NCI-H69 (cell line): Measurements from ENCODE around the gene ANXA10.
"Not testable (repeated sequence)": the region's sequence is repeated elsewhere in the genome, so short reads cannot be mapped to it uniquely, and the experiment has no call there.

Experiments used
- DNase-seq: peaks from one replicate; lab custom pipeline; 2025; lab: John Stamatoyannopoulos, UW

The ANXA10 gene

DNA sequence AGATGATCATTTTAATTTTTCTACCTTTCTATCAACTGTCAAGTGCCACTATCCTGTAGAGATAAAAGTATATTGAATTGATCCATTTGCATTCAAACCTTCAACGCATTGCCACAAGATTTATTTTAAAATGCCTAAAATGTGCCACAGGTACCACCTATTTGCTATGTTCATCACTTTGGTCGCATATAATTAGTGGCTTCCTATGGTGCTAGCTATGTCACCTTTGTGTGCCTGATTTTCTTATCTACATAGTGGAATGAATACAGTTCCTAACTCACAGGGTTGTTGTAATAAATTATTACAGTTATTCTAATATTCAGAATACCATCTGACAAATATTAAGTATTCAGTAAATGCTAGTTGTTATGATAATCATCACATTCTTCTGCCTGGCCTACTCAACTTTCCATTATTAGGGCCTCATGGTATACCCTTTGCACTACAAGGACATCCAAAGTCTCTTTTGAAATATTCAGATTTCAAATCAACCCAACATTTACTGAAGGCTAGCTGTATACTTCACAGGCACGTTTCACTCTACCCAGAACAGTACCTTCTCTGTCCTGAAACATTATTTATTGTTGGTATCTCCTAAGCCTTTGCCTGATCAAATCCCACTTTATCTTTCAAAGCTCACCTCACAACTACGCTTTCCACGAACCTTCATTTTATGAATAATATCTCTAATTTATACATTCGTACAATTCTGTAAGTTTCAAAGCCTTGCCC, 62.4 kb downstream of the ANXA10 start:
- no peak for DNase-seq

DNA sequence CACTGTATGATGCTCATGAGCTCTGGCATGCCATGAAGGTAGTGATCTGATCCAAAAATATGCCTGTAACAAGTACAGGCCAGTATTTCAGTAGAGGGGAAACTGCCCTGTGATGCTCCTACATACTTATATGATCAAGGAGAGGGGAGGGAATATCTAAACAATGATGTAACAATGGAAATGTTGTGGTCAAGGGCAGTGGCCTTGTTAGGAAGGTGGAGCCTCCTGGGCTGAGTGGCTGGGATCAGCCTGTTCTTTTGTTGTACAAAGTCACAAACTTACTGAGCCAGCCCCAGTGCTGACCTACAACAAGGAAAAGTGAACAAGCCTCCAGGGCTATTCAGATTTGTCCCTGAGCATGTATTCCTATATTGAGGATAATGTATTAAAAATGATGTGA, 70.3 kb downstream of the ANXA10 start:
- DNase-seq: no peak

DNA sequence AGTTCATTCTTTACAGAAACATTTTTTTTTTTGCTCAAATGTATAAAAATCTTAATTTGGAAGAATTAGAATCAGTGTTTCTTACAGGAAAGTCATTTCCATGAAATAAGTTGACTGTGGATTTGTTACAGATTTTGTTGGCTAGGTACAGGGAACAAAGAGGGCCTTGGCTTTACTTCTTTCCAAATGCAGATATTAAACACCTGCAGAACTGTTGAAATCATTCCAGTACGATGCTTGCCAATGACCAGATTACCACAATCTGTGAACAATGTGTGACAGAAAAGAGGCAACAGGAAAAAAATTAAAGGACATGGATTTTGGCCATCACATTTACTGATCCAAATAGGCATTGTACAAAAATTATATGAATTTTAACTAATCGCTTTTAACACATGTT, 70.8 kb downstream of the ANXA10 start:
- DNase-seq: no peak

DNA sequence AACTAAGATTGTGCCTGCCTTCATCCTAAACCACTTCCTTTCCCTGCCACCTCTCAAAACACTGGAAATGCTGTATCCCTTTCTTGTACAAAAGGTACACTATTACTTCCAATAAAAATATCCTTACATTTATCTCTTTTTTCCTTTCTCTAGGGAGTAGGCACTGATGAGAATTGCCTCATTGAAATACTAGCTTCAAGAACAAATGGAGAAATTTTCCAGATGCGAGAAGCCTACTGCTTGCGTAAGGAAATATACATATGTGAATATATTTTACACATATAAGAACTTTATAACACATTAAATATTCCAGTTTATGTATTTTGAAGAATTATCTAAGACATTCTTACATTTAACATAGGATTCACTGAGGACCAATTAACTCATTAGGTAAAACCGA, 71.7 kb downstream of the ANXA10 start:
- no peak for DNase-seq

DNA sequence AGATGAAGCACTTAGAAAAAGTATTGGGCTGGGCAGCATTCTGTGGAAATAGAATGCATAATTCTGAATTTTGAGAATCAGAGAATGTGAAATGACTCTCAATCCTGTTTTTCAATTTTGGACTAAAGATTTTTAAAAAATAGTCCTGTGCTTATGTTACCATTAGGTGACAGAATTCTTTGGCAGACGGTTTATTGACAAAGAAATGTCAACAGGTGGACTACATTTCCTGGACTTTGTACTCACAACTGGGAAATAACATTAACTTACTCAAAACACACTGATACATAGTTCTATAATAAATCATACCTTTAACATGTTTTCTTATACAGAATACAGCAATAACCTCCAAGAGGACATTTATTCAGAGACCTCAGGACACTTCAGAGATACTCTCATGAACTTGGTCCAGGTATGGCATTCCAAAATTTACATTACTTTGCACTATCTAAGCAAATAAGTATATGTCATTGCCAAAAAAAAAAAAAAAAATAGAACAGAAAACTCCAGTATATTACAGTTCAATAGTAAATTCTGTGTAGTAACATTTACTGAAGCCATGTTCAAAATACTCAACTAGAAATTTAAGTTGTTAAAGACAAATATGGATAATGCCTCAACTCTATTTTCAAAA, 72.7 kb downstream of the ANXA10 start:
- peak; percentile 5 for DNase-seq

DNA sequence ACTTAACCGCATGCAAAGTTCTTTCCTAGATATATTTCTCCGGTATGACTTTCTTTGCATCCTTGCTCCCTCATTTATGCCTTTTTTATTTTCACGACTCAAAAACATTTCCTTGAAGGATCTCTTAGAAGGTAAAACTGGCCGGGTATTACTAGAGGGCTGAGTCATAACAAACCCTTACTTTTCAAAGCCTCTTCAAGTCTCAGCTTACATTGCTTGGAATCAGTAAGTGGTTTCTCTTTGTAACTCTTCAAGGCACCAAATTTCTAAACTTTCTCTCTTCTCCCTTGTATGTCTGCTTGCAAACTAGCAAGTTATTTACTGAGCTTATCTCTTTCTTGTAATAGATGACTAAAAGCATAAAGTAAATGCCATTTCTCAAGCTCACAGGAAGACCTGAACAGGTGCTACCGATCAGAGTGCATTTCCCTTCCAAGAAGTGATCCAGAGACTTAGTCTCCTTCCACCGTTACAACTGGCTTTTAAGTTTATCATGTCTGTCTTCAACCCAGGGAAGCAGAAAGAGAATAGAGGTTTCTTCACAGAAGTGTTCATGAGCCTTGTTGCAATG, 75.5 kb downstream of the ANXA10 start:
- no peak for DNase-seq

DNA sequence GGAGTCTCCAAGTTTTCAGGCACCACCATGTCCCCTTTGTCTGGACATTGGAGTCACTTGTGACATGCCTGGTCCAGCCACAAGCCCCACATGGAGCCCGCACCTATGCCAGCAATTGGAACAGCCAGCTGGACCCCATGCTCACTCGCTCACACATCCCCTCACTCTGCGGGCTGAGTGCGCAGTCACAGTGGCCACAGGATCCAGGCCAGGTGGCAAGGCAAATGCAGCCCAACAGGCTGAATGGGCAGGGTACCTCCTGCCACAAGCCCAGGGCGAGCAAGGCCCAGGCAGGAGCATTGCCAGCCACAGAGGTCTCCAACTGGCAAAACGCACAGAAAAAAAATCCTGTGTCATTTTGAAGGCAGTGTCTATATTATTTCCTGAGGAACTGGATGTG, 82.0 kb downstream of the ANXA10 start:
- no peak for DNase-seq

DNA sequence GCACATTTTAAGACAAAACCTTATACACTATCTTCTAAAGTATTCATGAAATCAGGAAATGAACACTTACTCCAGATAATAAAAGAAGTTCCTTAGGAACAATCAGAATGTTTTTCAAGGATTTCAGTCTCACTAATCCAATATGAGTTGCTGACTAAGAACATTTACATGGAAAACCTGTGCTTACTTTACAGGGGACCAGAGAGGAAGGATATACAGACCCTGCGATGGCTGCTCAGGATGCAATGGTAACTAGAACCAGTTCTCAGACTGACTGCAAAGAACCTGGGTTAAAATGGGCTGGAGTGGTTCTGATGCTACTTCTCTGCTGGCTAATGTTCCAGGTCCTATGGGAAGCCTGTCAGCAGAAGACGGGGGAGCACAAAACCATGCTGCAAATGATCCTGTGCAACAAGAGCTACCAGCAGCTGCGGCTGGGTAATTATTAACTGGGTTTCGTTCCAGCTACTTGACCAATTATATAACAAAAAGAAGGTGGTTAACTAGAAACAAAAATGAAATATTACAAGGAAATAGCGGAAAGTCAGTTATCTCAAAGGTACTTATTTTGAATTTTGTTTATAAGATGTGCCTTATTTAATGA, 85.3 kb downstream of the ANXA10 start:
- no peak for DNase-seq

DNA sequence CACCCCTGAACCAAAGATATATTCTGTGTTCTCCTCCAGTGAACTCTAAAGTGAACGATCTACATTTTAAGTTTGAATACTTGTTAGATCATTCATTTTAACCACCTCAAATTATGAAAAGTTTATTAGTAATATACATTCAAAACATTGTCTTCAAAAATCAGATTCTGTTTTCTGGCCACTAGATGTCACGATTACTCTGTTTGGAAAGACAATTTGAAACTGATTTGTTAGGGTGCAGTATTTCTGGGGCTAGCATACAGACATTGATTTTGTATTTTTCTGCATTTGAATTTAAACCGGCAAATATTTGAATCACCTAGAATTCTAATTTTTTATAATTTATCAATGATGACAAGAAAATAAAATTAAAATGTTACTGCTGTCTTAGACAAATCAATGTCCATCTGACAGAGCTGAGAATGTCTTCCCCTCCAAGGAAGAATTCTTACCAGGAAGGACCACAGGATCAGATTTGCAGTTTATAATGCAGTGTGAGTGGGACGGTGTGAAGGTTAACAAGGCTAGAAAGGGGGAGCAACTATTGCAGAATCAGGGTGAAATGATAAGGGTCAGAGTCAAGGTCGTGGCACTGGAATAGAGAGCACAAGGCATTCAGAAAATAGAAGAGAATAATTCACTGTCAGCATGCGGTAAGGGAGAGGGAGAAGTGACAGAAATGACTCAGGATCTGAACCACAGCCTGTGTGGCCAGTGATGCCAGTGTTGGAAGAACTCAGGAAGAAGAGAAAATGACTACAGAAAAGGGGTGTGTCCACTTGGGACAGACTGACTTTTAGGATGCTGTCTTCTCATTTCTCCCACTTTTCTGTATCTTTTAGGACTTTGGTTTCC, 91.6 kb downstream of the ANXA10 start:
- peak; percentile 47 for DNase-seq

DNA sequence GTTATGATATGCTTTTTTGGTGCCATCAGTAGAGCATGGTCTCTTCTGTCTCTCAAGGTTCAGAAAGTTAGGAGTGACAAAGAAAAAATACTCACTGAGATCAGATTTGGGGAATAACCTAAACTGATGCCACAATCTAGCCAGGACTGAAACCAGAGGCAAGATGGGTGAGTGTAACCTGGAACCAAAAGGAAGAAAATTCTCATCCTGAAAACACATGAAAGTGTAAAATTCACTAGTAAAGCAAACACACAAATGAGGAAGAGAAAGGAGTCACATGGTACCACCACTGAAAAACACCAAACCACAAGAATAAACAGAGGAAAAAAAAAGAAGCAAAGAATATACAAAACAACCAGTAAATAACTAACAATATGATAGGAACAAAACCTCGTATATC, 96.4 kb downstream of the ANXA10 start:
- no peak for DNase-seq

DNA sequence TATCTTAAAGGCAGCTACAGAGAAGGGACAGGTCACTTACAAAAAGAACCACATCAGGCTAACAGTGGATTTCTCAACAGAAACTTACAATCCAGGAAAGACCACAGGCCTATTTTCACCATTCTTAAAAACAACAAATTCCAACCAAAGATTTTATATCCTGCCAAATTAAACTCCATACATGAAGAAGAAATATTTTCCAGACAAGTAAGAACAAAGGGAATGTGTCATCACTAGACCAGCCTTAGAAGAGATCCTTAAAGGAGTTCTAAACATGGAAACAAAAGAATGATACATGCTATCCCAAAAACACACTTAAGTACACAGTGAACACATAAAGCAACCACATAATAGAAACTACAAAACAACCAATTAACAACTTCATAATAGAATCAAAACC, 105.6 kb downstream of the ANXA10 start:
- no peak for DNase-seq

DNA sequence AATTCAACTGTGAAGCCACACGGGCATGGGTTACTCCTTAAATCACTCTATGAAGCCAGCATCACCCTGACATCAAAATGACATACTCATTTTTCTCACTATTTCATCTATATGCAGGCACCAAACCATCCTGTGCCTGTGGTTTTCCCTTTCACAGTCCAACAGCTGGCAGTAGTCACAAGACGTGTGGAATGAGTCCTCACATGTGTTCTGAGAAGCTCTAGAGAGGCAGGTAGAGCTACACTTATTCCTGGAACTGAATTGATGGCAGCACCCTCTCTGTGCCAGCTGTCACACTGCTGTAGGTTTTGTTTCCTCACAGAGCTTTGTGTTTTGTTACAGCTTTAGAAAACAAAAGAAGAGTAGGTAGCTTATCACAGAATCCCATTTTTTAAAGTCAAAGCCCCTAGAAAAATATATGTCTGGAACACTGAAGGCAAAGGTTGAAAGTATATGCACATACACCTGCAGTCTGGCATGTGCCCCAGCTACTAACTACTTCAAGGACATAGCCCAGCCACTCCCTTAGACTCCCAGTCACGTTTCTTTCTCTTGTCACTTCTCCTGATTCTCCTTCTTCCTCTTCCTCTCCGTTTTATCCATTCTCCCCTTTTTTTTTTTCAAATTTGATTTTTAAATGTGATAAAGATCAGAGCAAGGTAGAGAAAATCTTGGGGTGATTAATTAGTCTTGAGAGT, 107.1 kb downstream of the ANXA10 start:
- DNase-seq: peak; percentile 67

DNA sequence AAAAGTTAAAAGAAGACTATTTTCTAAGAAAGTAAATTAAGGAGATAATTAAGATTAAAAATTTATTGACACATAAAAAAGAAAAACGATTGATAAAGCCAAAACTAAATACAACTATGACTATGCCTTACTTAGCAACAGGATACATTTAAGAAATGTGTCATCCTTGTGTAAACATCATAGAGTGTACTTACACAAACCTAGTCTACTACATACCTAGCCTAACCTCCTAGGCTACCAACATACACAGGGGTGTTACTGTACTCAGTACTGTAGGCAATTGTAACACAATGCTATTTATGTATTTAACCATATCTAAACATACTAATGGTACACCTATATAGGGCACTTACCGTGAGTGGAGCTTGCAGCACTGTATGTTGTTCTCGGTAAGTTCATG, 108.3 kb downstream of the ANXA10 start:
- DNase-seq: peak; percentile 21

DNA sequence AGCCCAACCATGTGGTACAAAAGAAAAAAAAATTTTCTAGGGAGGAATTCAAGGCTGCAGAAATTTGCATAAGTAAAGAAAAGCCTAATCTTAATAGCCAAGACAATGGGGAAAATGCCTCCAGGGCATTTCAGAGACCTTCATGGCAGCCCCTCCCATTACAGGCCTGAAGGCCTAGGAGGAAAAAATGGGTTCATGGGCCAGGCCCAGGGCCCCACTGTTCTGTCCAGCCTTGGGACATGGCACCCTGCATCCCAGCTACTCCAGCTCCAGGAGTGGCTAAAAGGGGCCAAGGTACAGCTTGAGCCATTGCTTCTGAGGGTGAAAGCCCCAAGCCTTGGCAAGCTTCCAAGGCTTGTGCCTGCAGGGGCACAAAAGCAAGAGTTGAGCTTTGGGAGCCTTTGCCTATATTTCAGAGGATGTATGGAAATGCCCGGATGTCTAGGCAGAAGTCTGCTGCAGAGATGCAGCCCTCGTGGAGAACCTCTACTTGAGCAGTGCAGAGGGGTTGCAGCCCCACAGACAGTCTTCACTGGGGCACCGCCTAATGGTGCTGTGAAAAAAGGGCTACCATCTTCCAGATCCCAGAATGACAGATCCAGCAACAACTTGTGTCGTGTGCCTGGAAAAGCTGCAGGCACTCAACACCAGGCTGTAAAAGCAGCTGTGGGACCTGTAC, 111.0 kb downstream of the ANXA10 start:
- no peak for DNase-seq

DNA sequence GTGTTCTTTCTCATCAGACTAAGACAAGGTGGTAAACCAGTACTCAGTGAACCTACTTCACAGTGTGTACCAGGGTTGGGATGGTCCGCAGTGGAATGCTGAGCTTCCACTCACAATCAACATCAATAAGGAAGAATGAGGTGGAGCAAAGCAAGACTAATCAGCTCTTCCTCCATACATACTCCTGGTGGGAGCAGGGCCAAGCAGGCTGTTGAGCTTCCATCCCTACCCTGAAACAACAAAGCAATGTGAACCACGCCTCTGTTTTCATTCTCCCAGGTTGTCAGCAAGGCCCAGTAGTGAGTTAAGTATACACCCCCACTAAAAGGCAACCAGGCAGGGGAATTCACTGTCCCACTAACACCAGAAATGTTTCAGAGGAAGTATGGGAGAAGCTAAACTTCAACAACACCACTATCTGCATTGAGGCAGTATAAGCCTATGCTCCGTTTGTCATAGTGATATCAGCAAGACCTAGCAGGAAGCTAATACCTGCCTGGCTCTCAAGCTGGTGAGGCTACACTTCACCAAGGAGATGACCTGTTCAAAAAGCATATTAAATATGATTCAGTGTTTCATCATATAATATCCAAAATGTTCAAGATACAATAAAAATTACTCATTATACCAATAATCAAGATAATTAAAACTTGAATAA, 116.7 kb downstream of the ANXA10 start:
- DNase-seq: no peak

DNA sequence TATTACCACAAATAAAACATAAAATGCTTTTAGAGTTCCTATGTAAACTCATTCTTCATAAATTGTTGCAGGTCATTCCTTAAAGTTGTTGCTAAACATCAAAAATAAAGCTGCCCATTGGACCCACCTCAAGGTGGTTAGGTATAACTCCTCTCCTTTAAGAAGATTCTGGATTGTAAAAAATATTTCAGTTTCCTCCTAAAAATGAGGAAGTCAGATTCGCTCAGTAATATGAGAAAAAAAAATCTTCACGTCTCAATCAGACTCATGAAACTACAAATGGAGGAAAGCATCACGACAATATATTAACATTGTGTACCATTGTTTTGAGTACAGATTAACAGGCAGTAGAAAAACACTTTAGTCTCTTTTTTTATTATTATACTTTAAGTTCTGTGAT, 120.3 kb downstream of the ANXA10 start:
- DNase-seq: no peak

DNA sequence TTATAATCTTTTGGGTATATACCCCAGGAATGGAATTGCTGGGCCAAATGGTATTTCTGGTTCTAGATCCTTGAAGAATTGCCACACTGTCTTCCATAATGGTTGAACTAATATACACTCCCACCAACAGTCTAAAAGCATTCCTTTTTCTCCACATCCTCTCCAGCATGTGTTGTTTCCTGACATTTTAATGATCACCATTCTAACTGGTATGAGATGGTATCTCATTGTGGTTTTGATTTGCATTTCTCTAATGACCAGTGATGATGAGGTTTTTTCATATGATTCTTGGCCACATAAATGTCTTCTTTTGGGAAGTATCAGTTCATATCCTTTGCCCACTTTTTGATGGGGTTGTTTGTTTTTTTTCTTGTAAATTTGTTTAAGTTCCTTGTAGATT, 121.2 kb downstream of the ANXA10 start:
- not testable (repeated sequence) for DNase-seq

DNA sequence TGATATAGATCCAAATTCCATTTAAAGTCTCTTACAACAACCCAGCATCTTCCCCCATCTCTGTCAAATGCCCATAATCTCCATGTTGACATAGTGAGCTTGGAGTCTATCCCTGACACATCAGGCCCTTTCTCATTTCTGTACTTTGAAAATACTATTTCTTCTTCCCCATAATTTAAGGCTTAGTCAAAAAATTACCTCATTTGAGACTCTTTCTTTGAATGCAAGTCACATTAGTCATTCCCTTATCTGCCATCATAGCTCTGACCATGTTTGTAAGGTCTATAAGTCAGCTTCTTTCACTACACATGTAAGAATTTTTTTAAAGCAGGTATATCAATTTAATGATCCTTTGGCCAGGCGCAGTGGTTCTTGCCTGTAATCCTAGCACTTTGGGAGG, 126.3 kb downstream of the ANXA10 start:
- no peak for DNase-seq

DNA sequence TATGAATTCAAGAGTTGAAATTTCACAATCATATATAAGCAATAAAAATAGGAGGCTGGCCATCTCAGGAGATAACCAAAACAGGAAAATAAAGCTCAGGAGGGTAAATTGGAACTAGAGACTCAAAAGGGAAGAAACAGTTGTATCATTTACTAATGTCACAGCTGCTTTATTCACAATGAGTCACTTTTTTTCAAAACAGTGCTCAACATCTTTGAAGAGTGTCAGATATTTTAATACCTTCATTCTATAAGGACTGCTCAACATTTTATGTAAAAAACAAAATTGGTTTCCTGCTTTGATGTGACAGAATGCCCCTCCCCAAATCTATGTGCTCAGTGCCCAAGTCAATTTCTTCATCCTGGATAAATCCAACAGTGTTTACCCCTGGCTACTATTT, 128.6 kb downstream of the ANXA10 start:
- DNase-seq: peak; percentile 30

DNA sequence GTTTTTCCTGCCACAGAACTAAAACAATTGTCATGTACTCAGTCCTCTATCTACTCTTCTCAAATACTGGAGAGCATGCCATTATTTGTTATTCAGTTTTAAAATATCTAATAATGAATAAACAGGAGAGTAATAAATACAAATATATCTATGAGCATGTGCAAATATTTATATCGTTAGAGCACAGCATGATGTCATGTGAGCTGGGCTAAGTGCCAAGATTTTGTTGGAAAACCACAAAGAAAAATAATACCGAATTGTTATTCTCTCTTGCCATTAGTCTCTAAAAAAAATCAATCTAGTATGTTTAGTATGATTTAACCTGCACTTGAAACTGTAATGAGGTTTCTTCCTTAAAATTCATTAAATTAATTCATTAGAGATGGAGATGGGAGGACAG, 129.0 kb downstream of the ANXA10 start:
- peak; percentile 43 for DNase-seq
